KMS-11 (cell line): ENCODE results near the gene SP6.

ENCODE experiments used
- H2AFZ ChIP-seq: fragments of 200-600 bp; sonication (generic); 2 replicates; pipeline ENCODE4 v1.6.1; 2016; ENCODE audit warnings: antibody characterized with exemption, mixed run types, low read depth
- H3K27ac ChIP-seq: fragments of 200-600 bp; sonication (generic); 2 replicates; pipeline ENCODE4 v1.6.1; 2016; ENCODE audit warnings: mild to moderate bottlenecking, mixed run types
- H3K27me3 ChIP-seq: fragments of 200-600 bp; sonication (generic); 2 replicates; pipeline ENCODE4 v1.6.1; 2017; ENCODE audit warnings: mild to moderate bottlenecking, low read depth, mixed run types, moderate library complexity; ENCODE audit not compliant: insufficient read depth
- H3K36me3 ChIP-seq: fragments of 200-600 bp; sonication (generic); 2 replicates; pipeline ENCODE4 v1.6.1; 2017; ENCODE audit warnings: mild to moderate bottlenecking, mixed run types; ENCODE audit not compliant: insufficient read depth
- H3K4me1 ChIP-seq: fragments of 200-600 bp; sonication (generic); 2 replicates; pipeline ENCODE4 v1.6.1; 2016; ENCODE audit warnings: mild to moderate bottlenecking, low read depth, mixed run types; ENCODE audit not compliant: poor library complexity, severe bottlenecking
- H3K4me2 ChIP-seq: fragments of 200-600 bp; sonication (generic); 2 replicates; pipeline ENCODE4 v1.7.0; 2016; ENCODE audit warnings: mild to moderate bottlenecking, mixed run types
- H3K4me3 ChIP-seq: fragments of 200-600 bp; sonication (generic); IDR thresholded peaks from 2 replicates; pipeline ENCODE4 v1.6.1; 2017; ENCODE audit warnings: low read depth, low read length, mixed read lengths; ENCODE audit not compliant: insufficient read depth
- H3K79me2 ChIP-seq: fragments of 200-600 bp; sonication (generic); 2 replicates; pipeline ENCODE4 v1.6.1; 2016; ENCODE audit warnings: low read depth, mixed run types; ENCODE audit not compliant: insufficient read depth
- H3K9ac ChIP-seq: fragments of 200-600 bp; sonication (generic); 2 replicates; pipeline ENCODE4 v1.6.1; 2016; ENCODE audit warnings: mild to moderate bottlenecking, mixed run types
- H4K20me1 ChIP-seq: fragments of 200-600 bp; sonication (generic); 2 replicates; pipeline ENCODE4 v1.6.1; 2016; ENCODE audit warnings: mild to moderate bottlenecking, mixed run types; ENCODE audit not compliant: insufficient read depth
- CTCF ChIP-seq: fragments of 200-600 bp; sonication (generic); conservative IDR thresholded peaks from 2 replicates; pipeline ENCODE4 v1.6.1; 2017; ENCODE audit warnings: low read depth, mild to moderate bottlenecking, antibody characterized with exemption, low read length, moderate library complexity, mixed read lengths

The SP6 gene

GRCh38 chr17:47804461-47804860 lies 46.5 kb downstream of the SP6 start:
- Histone ChIP-seq H3K27ac (no peak overlapping the region), H3K36me3 (no peaks in the 10 kb centered on the region), H4K20me1 (no peaks in the 10 kb centered on the region), H3K4me1 (no peaks in the 10 kb centered on the region), H3K4me2 (no peak overlapping the region), H3K4me3 (no peak overlapping the region), H2AFZ (no peak overlapping the region), H3K9ac (no peak overlapping the region), H3K27me3 (0 out of 2 replicates have a peak, but pooled peaks cover 7% of the 10 kb centered on the region), H3K79me2 (no peaks in the 10 kb centered on the region)
- TF ChIP-seq CTCF, result no peak

- Histone ChIP-seq H3K4me2 (no peak overlapping the region), H3K4me1 (no peaks in the 10 kb centered on the region), H2AFZ (no peak overlapping the region), H3K27ac (no peak overlapping the region), H4K20me1 (no peaks in the 10 kb centered on the region), H3K79me2 (no peaks in the 10 kb centered on the region), H3K36me3 (no peaks in the 10 kb centered on the region), H3K4me3 (no peak overlapping the region), H3K9ac (no peak overlapping the region), H3K27me3 (0 out of 2 replicates have a peak, but pooled peaks cover 7% of the 10 kb centered on the region)
- TF ChIP-seq CTCF, result no peak
These were observed 47.2 kb downstream of the SP6 start for GRCh38 chr17:47803751-47804150.

GRCh38 chr17:47803201-47803600 lies 47.8 kb downstream of the SP6 start:
- H3K9ac ChIP-seq, result no peak overlapping the region
- H3K79me2 ChIP-seq, result no peaks in the 10 kb centered on the region
- no peak overlapping the region for H3K4me2 ChIP-seq
- no peaks in the 10 kb centered on the region for H3K4me1 ChIP-seq
- no peaks in the 10 kb centered on the region for H3K36me3 ChIP-seq
- no peaks in the 10 kb centered on the region for H4K20me1 ChIP-seq
- TF ChIP-seq CTCF, result no peak
- no peak overlapping the region for H3K27ac ChIP-seq
- 0 out of 2 replicates have a peak, but pooled peaks cover 7% of the 10 kb centered on the region for H3K27me3 ChIP-seq
- H3K4me3 ChIP-seq, result no peak overlapping the region
- H2AFZ ChIP-seq, result no peak overlapping the region

GRCh38 chr17:47802341-47803022 lies 48.5 kb downstream of the SP6 start:
- no peaks in the 10 kb centered on the region for H3K36me3 ChIP-seq
- no peak overlapping the region for H3K4me2 ChIP-seq
- no peaks in the 10 kb centered on the region for H3K4me1 ChIP-seq
- no peak overlapping the region for H3K4me3 ChIP-seq
- TF ChIP-seq CTCF, result peak; percentile 76
- H2AFZ ChIP-seq, result no peak overlapping the region
- H3K27me3 ChIP-seq, result 0 out of 2 replicates have a peak, but pooled peaks cover 10% of the 10 kb centered on the region
- no peak overlapping the region for H3K27ac ChIP-seq
- no peaks in the 10 kb centered on the region for H4K20me1 ChIP-seq
- H3K79me2 ChIP-seq, result no peaks in the 10 kb centered on the region
- H3K9ac ChIP-seq, result no peak overlapping the region
